KMS-11 (cell line): ENCODE measurements around the gene OGDH.

Source experiments
- H2AFZ ChIP-seq: fragments of 200-600 bp; sonication (generic); 2 replicates; pipeline ENCODE4 v1.6.1; 2016; ENCODE audit warnings: antibody characterized with exemption, mixed run types, low read depth
- H3K27ac ChIP-seq: fragments of 200-600 bp; sonication (generic); 2 replicates; pipeline ENCODE4 v1.6.1; 2016; ENCODE audit warnings: mild to moderate bottlenecking, mixed run types
- H3K27me3 ChIP-seq: fragments of 200-600 bp; sonication (generic); 2 replicates; pipeline ENCODE4 v1.6.1; 2017; ENCODE audit warnings: mild to moderate bottlenecking, low read depth, mixed run types, moderate library complexity; ENCODE audit not compliant: insufficient read depth
- H3K36me3 ChIP-seq: fragments of 200-600 bp; sonication (generic); 2 replicates; pipeline ENCODE4 v1.6.1; 2017; ENCODE audit warnings: mild to moderate bottlenecking, mixed run types; ENCODE audit not compliant: insufficient read depth
- H3K4me1 ChIP-seq: fragments of 200-600 bp; sonication (generic); 2 replicates; pipeline ENCODE4 v1.6.1; 2016; ENCODE audit warnings: mild to moderate bottlenecking, low read depth, mixed run types; ENCODE audit not compliant: poor library complexity, severe bottlenecking
- H3K4me2 ChIP-seq: fragments of 200-600 bp; sonication (generic); 2 replicates; pipeline ENCODE4 v1.7.0; 2016; ENCODE audit warnings: mild to moderate bottlenecking, mixed run types
- H3K4me3 ChIP-seq: fragments of 200-600 bp; sonication (generic); IDR thresholded peaks from 2 replicates; pipeline ENCODE4 v1.6.1; 2017; ENCODE audit warnings: low read depth, low read length, mixed read lengths; ENCODE audit not compliant: insufficient read depth
- H3K79me2 ChIP-seq: fragments of 200-600 bp; sonication (generic); 2 replicates; pipeline ENCODE4 v1.6.1; 2016; ENCODE audit warnings: low read depth, mixed run types; ENCODE audit not compliant: insufficient read depth
- H3K9ac ChIP-seq: fragments of 200-600 bp; sonication (generic); 2 replicates; pipeline ENCODE4 v1.6.1; 2016; ENCODE audit warnings: mild to moderate bottlenecking, mixed run types
- H4K20me1 ChIP-seq: fragments of 200-600 bp; sonication (generic); 2 replicates; pipeline ENCODE4 v1.6.1; 2016; ENCODE audit warnings: mild to moderate bottlenecking, mixed run types; ENCODE audit not compliant: insufficient read depth
- TF ChIP-seq, protein P1 (sequence below): fragments of 200-600 bp; sonication (generic); conservative IDR thresholded peaks from 2 replicates; pipeline ENCODE4 v1.6.1; 2017; ENCODE audit warnings: low read depth, mild to moderate bottlenecking, antibody characterized with exemption, low read length, moderate library complexity, mixed read lengths

Gene OGDH

DNA sequence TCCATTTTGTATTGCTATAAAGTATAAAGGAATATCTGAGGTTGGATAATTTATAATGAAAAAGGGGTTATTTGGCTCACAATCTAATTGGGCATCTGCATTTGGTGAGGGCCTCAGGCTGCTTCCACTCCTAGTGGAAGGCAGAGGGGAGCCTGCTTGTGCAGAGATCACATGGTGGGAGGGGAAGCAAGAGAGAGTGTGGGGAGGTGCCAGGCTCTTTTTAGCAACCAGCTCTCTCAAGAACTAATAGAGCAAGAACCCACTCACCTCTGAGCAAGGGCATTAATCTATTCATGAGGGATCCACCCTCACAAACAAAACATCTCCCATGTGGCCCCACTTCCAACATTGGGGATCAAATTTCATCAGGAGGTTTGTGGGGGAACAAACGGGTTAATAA is 64.6 kb downstream of the OGDH start:
- no peak overlapping the region for H3K4me2 ChIP-seq
- no peaks in the 10 kb centered on the region for H4K20me1 ChIP-seq
- TF ChIP-seq, protein P1, sequence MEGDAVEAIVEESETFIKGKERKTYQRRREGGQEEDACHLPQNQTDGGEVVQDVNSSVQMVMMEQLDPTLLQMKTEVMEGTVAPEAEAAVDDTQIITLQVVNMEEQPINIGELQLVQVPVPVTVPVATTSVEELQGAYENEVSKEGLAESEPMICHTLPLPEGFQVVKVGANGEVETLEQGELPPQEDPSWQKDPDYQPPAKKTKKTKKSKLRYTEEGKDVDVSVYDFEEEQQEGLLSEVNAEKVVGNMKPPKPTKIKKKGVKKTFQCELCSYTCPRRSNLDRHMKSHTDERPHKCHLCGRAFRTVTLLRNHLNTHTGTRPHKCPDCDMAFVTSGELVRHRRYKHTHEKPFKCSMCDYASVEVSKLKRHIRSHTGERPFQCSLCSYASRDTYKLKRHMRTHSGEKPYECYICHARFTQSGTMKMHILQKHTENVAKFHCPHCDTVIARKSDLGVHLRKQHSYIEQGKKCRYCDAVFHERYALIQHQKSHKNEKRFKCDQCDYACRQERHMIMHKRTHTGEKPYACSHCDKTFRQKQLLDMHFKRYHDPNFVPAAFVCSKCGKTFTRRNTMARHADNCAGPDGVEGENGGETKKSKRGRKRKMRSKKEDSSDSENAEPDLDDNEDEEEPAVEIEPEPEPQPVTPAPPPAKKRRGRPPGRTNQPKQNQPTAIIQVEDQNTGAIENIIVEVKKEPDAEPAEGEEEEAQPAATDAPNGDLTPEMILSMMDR = no peak
- H3K4me1 ChIP-seq = no peaks in the 10 kb centered on the region
- no peak overlapping the region for H3K4me3 ChIP-seq
- H2AFZ ChIP-seq = no peak overlapping the region
- no peaks in the 10 kb centered on the region for H3K27me3 ChIP-seq
- no peaks in the 10 kb centered on the region for H3K79me2 ChIP-seq
- no peak overlapping the region for H3K9ac ChIP-seq
- no peak overlapping the region for H3K27ac ChIP-seq
- no peaks in the 10 kb centered on the region for H3K36me3 ChIP-seq

DNA sequence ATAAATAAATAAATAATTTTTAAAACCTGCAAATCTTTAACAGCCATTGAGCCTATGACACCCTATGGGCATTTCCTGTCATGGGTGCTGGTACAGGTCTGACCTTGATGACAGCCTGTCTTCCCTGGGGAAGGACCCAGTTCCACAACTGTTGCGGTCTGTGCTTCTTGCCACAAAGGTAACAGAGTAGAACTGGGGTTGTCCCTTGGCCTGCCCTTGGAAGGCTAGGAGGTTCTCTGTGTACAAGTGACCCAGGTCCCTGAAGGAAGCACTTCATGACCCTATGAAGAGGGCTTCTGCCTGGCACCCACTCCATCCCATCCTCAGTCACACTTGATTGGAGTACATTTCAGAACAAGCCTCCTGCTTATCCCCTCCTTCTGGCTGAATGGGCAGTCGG is 66.9 kb downstream of the OGDH start:
- Histone ChIP-seq H3K9ac (no peak overlapping the region), H3K27me3 (no peaks in the 10 kb centered on the region), H3K27ac (no peak overlapping the region), H3K79me2 (no peaks in the 10 kb centered on the region), H4K20me1 (no peaks in the 10 kb centered on the region), H3K36me3 (no peaks in the 10 kb centered on the region), H3K4me2 (no peak overlapping the region), H3K4me1 (no peaks in the 10 kb centered on the region), H3K4me3 (no peak overlapping the region), H2AFZ (no peak overlapping the region)
- TF ChIP-seq, protein P1 = no peak

GRCh38 chr7:44673771-44674170 is 67.3 kb downstream of the OGDH start:
- no peak overlapping the region for H3K27ac ChIP-seq
- H3K9ac ChIP-seq = no peak overlapping the region
- no peak overlapping the region for H3K4me2 ChIP-seq
- TF ChIP-seq, protein P1 = no peak
- H4K20me1 ChIP-seq = no peaks in the 10 kb centered on the region
- H3K79me2 ChIP-seq = no peaks in the 10 kb centered on the region
- no peaks in the 10 kb centered on the region for H3K36me3 ChIP-seq
- H2AFZ ChIP-seq = no peak overlapping the region
- H3K4me3 ChIP-seq = no peak overlapping the region
- no peaks in the 10 kb centered on the region for H3K27me3 ChIP-seq
- H3K4me1 ChIP-seq = no peaks in the 10 kb centered on the region

DNA sequence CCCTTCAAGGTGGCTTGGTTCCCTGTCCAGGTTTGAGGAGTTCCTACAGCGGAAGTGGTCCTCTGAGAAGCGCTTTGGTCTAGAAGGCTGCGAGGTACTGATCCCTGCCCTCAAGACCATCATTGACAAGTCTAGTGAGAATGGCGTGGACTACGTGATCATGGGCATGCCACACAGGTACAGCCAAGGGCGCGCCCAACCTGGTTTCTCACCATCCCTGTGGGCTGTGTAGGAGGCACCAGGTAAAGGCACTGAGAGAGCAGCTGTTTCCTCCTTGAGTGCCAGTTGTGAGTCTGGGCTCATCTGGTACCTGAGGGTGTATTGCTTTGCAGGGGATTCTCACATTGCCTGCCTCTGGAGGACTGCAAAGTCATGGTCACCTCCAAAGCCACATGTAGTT is 68.0 kb downstream of the OGDH start:
- TF ChIP-seq, protein P1 = no peak
- Histone ChIP-seq H4K20me1 (no peaks in the 10 kb centered on the region), H3K79me2 (no peaks in the 10 kb centered on the region), H3K27ac (no peak overlapping the region), H3K27me3 (no peaks in the 10 kb centered on the region), H3K36me3 (no peaks in the 10 kb centered on the region), H2AFZ (no peak overlapping the region), H3K4me3 (no peak overlapping the region), H3K4me2 (no peak overlapping the region), H3K9ac (no peak overlapping the region), H3K4me1 (no peaks in the 10 kb centered on the region)
